WTC11 (cell line): Measurements from ENCODE around the gene LYPD1.

Source experiments
- CTCF ChIP-seq: fragments of 200-600 bp; IDR thresholded peaks from 2 replicates; pipeline ENCODE4 v1.8.0; 2022; ENCODE audit warnings: antibody characterized with exemption
- E2F5 ChIP-seq: sonication (generic); formaldehyde crosslinking; IDR thresholded peaks from 2 replicates; pipeline ENCODE4 v1.8.1; 2022; ENCODE audit warnings: mild to moderate bottlenecking, moderate library complexity, missing genetic modification reagents
- ELF4 ChIP-seq: sonication (generic); formaldehyde crosslinking; IDR thresholded peaks from 2 replicates; pipeline ENCODE4 v1.8.1; 2022; ENCODE audit warnings: low read depth, mild to moderate bottlenecking, moderate library complexity, missing genetic modification reagents
- MAX ChIP-seq: sonication (generic); formaldehyde crosslinking; IDR thresholded peaks from 2 replicates; pipeline ENCODE4 v1.8.0; 2022; ENCODE audit warnings: mild to moderate bottlenecking, missing genetic modification reagents
- MLX ChIP-seq: sonication (generic); formaldehyde crosslinking; IDR thresholded peaks from 2 replicates; pipeline ENCODE4 v1.8.1; 2023; ENCODE audit warnings: mild to moderate bottlenecking, missing genetic modification reagents, moderate library complexity
- NFE2L1 ChIP-seq: sonication (generic); formaldehyde crosslinking; IDR thresholded peaks from 2 replicates; pipeline ENCODE4 v1.8.1; 2023; ENCODE audit warnings: missing genetic modification reagents
- SMAD4 ChIP-seq: sonication (generic); formaldehyde crosslinking; IDR thresholded peaks from 2 replicates; pipeline ENCODE4 v1.8.0; 2022; ENCODE audit warnings: mild to moderate bottlenecking, missing genetic modification reagents
- USF2 ChIP-seq: sonication (generic); formaldehyde crosslinking; IDR thresholded peaks from 2 replicates; pipeline ENCODE4 v1.8.1; 2023; ENCODE audit warnings: mild to moderate bottlenecking, missing genetic modification reagents, moderate library complexity
- ZNF121 ChIP-seq: sonication (generic); formaldehyde crosslinking; IDR thresholded peaks from 2 replicates; pipeline ENCODE4 v1.8.0; 2023; ENCODE audit warnings: missing genetic modification reagents
- ZNF232 ChIP-seq: sonication (generic); formaldehyde crosslinking; IDR thresholded peaks from 2 replicates; pipeline ENCODE4 v1.8.0; 2022; ENCODE audit warnings: mild to moderate bottlenecking, missing genetic modification reagents
- TF ChIP-seq, protein P1 (sequence below): sonication (generic); formaldehyde crosslinking; IDR thresholded peaks from 2 replicates; pipeline ENCODE4 v1.8.0; 2022; ENCODE audit warnings: mild to moderate bottlenecking, missing genetic modification reagents
- TF ChIP-seq, protein P2 (sequence below): sonication (generic); formaldehyde crosslinking; IDR thresholded peaks from 2 replicates; pipeline ENCODE4 v1.8.0; 2023; ENCODE audit warnings: missing genetic modification reagents, mild to moderate bottlenecking, borderline replicate concordance

DNA sequence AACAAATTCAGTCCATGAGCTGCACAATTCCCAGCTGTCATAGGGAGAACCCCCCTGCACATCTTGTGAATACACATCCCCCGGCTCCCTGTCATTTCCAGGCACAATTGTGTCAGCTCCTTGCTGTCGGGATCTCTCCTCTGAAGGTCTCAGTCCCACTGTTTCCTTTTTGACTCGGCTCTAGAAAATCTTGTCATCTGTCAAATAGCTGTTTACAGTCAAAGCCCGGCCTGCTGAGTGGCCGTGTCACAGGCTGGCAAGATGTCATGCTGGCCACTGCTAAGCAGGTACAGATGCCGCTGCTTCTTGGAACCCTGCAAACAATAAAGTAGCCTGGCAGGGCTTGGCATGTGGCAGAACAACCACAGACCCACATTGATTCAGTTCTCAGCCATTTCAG lies 61.7 kb downstream of the LYPD1 start:
- TF ChIP-seq CTCF (no peak), USF2 (CRISPR knock-in tag) (no peak), ZNF121 (no peak), NFE2L1 (CRISPR knock-in tag) (no peak), SMAD4 (no peak), MLX (CRISPR knock-in tag) (no peak), ELF4 (CRISPR knock-in tag) (no peak), ZNF232 (CRISPR knock-in tag) (no peak), E2F5 (CRISPR knock-in tag) (no peak), MAX (CRISPR knock-in tag) (no peak)
- TF ChIP-seq, protein P1, sequence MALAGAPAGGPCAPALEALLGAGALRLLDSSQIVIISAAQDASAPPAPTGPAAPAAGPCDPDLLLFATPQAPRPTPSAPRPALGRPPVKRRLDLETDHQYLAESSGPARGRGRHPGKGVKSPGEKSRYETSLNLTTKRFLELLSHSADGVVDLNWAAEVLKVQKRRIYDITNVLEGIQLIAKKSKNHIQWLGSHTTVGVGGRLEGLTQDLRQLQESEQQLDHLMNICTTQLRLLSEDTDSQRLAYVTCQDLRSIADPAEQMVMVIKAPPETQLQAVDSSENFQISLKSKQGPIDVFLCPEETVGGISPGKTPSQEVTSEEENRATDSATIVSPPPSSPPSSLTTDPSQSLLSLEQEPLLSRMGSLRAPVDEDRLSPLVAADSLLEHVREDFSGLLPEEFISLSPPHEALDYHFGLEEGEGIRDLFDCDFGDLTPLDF (CRISPR knock-in tag): no peak
- TF ChIP-seq, protein P2, sequence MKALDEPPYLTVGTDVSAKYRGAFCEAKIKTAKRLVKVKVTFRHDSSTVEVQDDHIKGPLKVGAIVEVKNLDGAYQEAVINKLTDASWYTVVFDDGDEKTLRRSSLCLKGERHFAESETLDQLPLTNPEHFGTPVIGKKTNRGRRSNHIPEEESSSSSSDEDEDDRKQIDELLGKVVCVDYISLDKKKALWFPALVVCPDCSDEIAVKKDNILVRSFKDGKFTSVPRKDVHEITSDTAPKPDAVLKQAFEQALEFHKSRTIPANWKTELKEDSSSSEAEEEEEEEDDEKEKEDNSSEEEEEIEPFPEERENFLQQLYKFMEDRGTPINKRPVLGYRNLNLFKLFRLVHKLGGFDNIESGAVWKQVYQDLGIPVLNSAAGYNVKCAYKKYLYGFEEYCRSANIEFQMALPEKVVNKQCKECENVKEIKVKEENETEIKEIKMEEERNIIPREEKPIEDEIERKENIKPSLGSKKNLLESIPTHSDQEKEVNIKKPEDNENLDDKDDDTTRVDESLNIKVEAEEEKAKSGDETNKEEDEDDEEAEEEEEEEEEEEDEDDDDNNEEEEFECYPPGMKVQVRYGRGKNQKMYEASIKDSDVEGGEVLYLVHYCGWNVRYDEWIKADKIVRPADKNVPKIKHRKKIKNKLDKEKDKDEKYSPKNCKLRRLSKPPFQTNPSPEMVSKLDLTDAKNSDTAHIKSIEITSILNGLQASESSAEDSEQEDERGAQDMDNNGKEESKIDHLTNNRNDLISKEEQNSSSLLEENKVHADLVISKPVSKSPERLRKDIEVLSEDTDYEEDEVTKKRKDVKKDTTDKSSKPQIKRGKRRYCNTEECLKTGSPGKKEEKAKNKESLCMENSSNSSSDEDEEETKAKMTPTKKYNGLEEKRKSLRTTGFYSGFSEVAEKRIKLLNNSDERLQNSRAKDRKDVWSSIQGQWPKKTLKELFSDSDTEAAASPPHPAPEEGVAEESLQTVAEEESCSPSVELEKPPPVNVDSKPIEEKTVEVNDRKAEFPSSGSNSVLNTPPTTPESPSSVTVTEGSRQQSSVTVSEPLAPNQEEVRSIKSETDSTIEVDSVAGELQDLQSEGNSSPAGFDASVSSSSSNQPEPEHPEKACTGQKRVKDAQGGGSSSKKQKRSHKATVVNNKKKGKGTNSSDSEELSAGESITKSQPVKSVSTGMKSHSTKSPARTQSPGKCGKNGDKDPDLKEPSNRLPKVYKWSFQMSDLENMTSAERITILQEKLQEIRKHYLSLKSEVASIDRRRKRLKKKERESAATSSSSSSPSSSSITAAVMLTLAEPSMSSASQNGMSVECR (CRISPR knock-in tag): no peak
